Amygdala (tissue), 56 donors: Measurements from ENCODE around the gene RIPOR1.

ENCODE experiments used
- DNase-seq, 56 donors: peaks; one replicate each; lab custom pipeline; 2025; lab: John Stamatoyannopoulos, UW

Gene RIPOR1

DNA sequence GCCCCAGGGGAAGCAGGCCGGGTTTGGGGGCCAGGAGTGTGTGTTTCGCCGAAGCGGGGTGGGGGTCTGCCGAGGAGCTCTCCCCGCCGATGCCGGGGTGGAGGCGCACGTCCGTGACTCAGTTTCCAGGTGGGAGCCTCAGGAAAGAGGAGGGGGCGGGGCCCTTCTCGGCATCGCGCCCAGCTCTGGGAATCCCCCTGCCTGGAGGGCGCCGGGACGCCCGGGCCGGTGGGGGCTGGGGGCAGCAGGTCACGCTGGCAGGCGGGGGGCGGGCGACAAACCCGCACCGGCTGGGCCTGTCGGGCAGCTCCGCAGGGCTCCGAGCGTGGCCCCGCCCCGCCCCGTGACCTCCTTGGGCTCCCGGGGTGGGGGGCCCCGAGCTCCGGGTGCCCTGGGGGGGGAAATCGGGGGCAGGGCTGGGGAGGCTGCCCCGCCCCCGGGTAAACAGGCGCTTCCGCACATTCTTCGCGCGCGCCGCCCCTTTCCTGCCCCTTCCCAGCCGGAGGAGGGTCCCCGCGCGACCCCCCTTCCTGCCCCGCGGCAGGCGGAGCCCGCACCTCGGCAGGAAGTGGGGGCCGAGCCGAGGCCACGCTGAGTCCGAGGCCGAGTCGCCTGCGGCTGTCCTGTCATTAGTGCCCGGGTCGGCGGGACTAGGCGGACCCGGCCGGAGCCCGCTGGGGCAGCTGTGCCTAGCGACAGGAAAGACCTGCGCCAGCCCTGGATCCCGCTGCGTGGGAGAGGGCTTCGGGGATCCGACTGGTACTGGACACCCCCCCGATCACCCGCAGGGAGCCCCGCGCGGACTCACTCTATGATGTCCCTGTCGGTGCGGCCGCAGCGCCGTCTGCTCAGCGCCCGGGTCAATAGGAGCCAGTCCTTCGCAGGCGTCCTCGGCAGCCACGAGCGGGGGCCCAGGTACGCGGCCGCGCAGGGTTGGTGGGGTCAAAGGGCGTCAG is 9.3 kb downstream of the RIPOR1 start:
- DNase-seq: peak in 9 of 56 donors; percentile 23 to 84 (median 48)

DNA sequence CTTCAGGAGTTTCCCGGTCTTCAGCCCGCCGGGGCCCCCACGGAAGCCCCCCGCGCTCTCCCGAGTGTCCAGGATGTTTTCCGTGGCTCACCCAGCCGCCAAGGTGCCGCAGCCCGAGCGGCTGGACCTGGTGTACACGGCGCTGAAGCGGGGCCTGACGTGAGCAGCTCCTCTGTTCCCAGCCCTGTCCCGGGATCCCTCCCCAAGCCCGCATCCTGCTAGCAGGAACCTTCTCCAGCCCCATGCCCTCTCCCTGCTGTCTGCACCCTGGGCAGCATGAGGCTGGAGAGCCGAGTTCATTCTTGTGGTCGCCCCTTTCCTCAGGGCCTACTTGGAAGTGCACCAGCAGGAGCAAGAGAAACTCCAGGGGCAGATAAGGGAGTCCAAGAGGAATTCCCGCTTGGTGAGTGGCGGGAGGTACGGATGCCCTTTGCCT is 10.1 kb downstream of the RIPOR1 start:
- no peak for DNase-seq

DNA sequence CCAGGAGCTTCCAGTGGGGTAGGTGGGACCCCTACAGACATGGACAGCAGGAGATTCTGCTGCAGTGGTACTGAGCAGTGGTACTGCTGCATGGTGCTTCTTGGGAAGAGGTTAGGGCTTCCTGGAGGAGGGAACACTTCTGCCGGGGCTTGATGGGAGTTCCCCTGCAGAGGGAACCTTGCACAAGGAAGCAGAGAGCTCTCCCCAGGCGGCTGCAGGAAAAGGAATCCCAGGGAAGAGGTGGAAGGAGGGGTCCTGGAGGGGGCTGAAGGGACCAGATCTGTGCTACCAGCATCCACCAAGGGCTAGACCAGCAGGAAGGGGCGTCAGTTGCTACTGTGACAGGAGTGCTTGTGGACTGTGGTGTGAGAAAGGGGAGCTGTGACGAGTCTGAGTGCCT is 10.6 kb downstream of the RIPOR1 start:
- DNase-seq: no peak

DNA sequence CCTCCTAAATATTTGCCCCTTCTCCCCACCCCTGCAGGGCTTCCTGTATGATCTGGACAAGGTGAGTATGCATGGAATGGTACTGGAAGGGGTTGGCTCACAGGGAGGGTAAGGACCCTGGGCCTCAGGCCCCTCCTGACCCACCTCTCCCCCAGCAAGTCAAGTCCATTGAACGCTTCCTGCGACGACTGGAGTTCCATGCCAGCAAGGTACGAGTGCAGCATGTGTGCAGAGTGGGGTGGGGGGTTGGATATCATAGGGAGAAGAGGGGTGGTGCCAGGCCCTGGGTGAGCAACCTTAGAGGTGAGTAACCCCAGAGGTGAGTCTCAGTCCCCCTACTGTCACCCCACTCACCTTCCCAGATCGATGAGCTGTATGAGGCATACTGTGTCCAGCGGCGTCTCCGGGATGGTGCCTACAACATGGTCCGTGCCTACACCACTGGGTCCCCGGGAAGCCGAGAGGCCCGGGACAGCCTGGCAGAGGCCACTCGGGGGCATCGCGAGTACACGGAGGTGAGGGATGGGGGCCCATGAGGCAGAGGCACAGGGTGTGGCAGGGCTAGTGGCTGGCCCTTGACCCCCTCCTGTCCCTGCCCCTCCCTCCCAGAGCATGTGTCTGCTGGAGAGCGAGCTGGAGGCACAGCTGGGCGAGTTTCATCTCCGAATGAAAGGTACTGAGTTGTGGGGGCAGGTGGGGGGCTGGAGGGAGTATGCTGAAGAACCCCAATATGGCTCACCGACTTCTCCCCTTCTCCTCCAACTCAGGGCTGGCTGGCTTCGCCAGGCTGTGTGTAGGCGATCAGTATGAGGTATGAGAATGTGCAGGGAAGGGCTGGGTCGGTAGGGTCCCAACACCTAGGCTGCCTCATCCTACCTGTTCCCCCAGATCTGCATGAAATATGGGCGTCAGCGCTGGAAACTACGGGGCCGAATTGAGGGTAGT is 11.3 kb downstream of the RIPOR1 start:
- no peak for DNase-seq

DNA sequence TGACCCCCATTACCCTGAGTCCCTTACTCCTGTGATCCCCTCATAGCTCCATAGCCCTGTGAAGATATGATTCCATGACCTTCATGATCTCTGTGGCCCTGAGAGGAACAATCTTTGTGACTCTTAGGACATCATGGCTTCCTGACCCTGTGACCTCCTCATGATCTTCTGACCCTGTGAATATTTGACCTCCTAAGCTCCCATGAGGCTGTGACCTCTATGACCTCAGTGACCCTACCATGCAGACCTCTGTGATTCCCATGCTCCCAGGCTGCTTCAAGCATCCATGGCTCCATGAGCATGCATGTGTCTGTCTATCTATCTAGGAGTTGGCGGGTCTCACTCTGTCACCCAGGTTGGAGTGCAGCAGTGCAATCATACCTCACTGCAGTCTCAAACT is 12.1 kb downstream of the RIPOR1 start:
- DNase-seq: no peak

DNA sequence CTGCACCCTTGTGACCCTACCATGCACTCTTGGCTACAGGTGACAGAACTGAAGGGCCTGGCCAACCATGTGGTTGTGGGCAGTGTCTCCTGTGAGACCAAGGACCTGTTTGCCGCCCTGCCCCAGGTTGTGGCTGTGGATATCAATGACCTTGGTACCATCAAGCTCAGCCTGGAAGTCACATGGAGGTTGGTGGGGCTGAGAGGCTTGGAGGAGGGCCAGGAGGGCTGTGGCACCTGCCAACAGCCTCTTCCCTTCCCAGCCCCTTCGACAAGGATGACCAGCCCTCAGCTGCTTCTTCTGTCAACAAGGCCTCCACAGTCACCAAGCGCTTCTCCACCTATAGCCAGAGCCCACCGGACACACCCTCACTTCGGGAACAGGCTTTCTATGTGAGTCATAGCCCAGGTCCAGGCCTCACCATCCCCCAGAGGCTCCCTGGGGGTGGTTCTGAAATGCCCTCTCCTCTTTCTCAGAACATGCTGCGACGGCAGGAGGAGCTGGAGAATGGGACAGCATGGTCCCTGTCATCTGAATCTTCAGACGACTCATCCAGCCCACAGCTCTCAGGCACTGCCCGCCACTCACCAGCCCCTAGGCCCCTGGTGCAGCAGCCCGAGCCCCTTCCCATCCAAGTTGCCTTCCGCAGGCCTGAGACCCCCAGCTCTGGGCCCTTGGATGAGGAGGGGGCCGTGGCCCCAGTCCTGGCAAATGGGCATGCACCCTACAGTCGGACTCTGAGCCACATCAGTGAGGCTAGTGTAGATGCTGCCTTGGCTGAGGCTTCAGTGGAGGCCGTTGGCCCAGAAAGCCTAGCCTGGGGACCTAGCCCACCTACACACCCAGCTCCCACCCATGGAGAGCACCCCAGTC is 13.0 kb downstream of the RIPOR1 start:
- no peak for DNase-seq

DNA sequence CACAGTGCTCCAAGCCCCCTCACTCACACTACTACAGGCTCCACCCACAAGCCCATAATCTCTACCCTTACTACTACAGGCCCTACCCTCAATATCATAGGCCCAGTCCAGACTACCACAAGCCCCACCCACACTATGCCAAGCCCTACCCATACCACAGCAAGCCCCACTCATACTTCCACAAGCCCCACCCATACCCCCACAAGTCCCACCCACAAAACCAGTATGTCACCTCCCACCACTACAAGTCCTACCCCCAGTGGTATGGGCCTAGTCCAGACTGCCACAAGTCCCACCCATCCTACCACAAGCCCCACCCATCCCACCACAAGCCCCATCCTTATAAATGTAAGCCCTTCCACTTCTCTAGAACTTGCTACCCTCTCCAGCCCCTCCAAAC is 13.8 kb downstream of the RIPOR1 start:
- DNase-seq: peak in 1 of 56 donors; percentile 41

DNA sequence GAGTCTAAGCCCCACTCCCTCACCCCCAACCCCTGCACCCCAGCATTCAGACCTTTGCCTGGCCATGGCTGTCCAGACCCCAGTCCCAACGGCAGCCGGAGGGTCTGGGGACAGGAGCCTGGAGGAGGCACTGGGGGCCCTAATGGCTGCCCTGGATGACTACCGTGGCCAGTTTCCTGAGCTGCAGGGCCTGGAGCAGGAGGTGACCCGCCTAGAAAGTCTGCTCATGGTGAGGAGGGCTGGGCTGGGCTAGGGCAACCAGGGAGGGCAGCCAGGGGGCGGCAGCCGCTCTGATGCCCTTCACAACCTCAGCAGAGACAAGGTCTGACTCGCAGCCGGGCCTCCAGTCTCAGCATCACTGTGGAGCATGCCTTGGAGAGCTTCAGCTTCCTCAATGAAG is 14.4 kb downstream of the RIPOR1 start:
- no peak for DNase-seq

DNA sequence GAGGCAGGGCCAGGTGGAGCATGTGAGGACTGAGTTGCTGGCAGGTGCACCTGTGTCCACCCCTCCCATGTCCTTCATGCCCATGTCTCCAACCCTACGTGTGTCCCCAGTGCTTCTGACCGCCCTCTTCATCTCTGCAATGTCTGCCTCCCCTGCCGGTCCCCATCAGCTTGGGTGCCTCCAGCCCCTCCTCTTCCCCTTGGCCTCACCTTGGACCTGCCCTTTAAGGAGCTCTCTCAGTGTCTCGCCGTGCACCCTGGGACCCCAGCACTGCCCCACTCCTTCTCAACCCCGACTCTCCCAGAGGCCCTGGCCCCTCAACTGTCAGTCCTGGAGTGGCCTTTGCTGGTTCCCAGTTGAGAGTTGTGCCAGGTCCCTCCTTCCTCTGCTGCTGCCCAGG is 15.0 kb downstream of the RIPOR1 start:
- DNase-seq: no peak

DNA sequence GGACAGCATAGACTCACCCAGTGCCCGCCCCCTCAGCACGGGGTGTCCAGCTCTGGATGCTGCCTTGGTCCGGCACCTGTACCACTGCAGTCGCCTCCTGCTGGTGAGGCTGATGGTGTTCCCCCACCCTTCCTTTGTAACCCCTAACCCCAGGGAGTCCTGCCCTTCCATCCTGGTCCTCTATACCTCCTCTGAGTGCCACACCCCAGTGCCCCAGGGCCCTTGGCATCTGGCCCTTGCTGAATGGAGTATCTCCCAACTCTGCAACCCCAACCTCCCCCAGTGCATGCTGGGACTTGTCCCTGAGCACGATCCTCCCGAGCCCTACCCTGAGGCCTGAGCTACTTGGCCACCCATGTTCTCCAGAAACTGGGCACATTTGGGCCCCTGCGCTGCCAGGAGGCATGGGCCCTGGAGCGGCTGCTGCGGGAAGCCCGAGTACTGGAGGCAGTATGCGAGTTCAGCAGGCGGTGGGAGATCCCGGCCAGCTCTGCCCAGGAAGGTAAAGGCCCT is 15.8 kb downstream of the RIPOR1 start:
- DNase-seq: no peak

DNA sequence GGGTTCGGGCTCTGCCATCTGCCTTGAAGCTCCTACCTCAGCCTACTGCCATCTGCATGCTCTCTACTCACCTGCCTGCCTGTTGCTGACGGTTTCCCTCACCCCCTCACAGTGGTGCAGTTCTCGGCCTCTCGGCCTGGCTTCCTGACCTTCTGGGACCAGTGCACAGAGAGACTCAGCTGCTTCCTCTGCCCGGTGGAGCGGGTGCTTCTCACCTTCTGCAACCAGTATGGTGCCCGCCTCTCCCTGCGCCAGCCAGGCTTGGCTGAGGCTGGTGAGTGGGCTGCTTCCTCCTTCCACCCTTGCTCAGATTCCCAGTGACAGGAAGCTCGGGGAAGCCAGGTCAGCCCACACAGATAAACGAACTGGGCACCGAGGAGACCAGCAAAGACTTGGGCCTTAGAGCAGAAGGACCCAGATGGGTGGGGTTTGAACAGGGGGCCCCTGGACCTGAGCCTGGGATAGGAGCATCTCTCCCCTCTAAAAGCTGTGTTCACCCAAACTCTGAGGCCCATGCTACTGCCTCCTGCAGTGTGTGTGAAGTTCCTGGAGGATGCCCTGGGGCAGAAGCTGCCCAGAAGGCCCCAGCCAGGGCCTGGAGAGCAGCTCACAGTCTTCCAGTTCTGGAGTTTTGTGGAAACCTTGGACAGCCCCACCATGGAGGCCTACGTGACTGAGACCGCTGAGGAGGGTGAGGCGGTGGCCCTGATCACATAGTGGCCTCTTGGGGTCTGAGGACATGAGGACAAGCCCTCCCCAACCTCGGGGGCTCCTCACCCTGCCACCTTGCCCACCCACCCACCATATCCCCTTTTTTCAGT is 16.4 kb downstream of the RIPOR1 start:
- no peak for DNase-seq

DNA sequence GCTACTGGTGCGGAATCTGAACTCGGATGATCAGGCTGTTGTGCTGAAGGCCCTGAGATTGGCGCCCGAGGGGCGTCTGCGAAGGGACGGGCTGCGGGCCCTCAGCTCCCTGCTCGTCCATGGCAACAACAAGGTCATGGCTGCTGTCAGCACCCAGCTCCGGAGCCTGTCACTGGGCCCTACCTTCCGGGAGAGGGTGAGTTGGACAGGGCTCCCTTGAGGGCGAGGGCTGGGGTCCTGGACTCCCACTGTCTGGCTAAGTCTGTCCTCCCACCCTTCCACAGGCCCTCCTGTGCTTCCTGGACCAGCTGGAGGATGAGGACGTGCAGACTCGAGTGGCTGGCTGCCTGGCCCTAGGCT is 17.0 kb downstream of the RIPOR1 start:
- no peak for DNase-seq

DNA sequence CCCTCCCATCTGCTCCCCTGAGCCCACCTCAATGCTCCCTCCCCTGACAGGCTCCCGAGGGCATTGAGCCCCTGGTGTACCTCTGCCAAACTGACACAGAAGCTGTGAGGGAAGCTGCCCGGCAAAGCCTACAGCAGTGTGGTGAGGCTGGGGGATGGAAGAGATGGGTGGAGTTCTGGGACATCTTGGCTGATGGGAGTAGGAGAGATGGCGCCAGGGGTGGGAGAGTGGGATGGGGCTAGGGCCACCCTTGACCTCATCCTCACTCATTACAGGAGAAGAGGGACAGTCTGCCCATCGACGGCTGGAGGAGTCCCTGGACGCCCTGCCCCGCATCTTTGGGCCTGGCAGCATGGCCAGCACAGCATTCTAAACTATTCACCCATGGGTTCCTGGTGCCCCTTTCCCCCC is 17.5 kb downstream of the RIPOR1 start:
- no peak for DNase-seq

DNA sequence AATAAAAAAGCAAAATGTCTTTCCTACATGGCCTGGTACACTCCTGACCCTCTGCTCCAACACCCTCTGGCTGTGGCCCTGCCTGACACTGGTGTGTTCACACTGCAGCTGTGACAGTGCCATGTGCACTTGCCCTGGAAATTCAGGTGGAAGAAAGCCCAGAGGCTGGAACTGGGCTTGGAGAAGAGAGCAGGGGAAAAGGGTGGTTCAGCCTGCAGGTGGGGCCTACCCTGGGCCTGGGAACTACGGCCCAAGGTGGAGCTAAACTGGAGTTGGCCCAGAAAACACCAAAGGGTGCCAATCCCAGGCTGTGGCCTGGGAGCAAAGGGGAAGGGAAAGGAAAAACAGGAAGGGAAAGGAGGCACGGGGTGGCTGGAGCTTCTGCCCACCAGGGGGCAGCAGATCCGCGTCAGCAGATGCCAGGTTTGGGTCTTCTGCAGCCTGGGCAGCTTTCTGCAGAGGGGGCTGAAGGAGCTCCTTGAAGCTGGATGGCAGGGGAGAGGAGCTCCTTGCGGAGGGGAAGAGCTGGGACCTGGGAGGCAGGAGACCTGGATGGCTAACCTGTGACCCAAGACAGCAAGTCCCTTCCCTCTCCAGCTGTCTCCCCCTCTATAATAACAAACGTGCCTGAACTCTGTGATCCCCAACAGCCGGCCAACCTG is 18.3 kb downstream of the RIPOR1 start:
- DNase-seq: peak in 35 of 56 donors; percentile 22 to 78 (median 44)

DNA sequence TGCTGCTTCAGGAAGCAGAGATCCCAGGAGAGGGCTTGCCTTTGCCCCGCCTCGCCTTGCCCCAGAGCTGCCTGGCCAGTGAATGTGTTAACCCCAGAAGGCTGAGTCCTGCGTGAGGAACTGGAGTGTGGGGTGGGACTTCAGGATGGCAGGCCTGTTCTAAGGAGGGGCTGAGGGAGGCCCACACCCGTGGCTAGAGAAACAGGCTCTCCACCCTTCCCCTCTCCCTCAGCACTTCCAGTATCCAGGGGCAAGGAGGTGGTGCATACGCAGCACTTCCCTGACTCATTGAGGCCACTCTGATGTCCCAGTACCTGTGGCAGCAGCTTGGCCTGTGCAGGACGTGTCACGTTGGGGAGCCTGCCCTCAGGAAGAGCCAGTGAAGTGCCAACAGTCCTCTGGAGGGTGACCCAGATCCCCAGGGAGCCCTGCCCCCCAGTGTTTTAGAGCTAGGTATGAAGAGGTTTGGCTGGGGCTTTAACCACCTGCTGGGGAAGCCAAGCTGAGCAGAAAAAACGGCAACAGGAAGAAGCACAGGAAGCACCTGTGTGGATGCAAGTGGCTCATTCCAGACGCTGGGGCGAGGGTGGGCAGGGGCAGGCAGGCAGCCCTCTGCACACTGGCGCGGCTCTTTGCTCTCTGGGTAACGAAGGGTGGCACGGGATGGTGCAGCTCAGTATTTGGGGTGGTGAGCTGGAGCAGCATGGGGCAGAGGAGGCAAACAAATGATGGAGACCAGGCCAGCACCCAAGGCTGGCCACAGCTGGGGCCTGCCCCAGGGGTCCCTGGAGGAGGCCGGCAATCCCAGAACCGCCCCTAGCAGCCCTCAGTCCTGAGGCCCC is 19.0 kb downstream of the RIPOR1 start:
- DNase-seq: no peak

DNA sequence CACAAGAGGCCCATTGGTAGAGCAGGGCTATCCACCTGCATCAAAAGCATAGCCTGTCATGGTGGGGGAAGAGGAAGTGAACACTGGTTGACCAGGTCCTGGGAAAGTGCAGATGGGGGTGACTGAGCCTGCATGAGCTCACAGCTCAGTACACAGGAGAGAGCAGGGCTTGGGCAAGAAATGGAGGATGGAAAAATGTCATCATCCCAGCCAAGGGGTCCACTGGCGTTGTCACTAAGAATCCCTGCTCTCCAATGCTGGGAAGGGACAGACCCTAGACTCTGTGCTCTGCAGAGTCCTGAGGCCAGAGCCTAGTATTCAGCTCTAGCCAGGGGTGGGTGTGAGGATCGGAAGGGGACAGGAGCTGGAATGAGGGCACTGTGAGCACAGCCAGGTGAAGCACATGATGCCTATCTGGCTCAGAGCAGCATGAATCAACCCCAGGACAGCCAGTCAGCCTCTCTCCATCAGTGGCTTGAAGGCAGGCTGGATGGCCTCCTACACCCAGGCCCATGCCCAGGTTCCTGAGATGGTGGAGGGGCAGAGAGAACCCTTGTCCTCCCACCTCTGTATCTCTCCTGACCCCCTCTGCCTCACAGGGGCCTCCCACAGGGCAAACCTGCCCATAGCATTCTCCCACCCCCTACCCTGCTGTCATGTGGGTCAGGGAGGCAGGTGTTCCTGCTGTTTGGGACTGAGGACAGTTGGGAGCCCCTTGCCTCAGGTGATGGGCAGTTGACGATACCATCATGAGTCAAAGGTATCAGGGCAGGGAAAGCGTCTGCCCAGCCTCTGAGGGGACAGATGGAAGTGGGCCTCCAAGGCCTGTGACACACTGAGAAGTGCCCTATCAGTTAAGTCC is 19.9 kb downstream of the RIPOR1 start:
- no peak for DNase-seq

DNA sequence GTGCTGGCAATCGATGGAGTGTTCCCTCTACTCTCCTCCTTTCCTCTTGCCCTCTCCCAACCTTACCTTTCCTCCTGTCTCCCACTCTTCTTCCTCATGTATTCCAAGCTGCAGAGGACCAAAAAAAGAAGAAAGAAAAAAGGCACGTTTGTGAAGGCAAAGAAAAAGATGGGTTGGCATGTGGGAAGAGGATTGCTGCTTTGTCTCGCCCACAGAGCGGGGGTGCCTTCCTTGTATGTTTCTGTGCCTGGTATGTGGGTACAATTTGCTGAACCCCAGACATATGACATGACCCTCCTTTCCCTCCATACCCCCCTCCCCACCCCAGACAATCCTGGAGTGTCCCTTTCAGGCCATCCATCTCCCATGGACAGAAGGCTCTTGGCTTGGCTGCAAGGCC is 20.6 kb downstream of the RIPOR1 start:
- no peak for DNase-seq
